B cell (primary cell): ENCODE data around the gene LHFPL6. TPM values are rescaled to one million over a fixed set of nuclear protein-coding genes. Genes with fewer than 3 reads are reported as not detected.

ENCODE experiments used
- ATAC-seq: fragments of 200-7000 bp; cut with Tn5 transposase; one replicate; pipeline ENCODE4 v1.10.0; 2021; ENCODE audit warnings: low read depth, mild to moderate bottlenecking, moderate number of reproducible peaks, moderate library complexity
- CTCF ChIA-PET: fragments of 350-600 bp; sonication (Branson Sonifier 250); formaldehyde crosslinking; loops from one replicate; lab custom pipeline; 2021; ENCODE audit warnings: antibody characterized with exemption, inconsistent platforms; lab: Charles Lee
- POLR2A ChIA-PET: fragments of 350-600 bp; sonication (Branson Sonifier 250); formaldehyde crosslinking; loops from one replicate; lab custom pipeline; 2021; ENCODE audit warnings: antibody characterized with exemption; lab: Charles Lee
- DNase-seq: peaks from one replicate; pipeline ENCODE4 v3.0.0; 2013
- H2AFZ ChIP-seq: 2 replicates; pipeline ENCODE4 v1.6.1; 2012; ENCODE audit warnings: mild to moderate bottlenecking, low read depth, low read length; ENCODE audit not compliant: insufficient read depth, poor library complexity, severe bottlenecking
- H3K27ac ChIP-seq, 2 donors: 1 replicate in 1 of 2; 2 replicates in 1 of 2; pipeline ENCODE4 v1.5.1; 2012 to 2013; ENCODE audit warnings: low read length in 2 of 2, mild to moderate bottlenecking in 2 of 2, moderate library complexity in 1 of 2
- H3K27me3 ChIP-seq, 4 experiments: fragments of 200-600 bp in 1 of 4; sonication (generic) in 1 of 4; replicated peaks in 1 of 4; 1 replicate in 2 of 4; 2 replicates in 2 of 4; pipeline versions ENCODE4 v1.6.1 to v1.7.0; 2013 to 2016; ENCODE audit warnings: low read length in 3 of 4, mild to moderate bottlenecking in 2 of 4, mixed read lengths in 1 of 4, moderate library complexity in 1 of 4; ENCODE audit not compliant: insufficient read depth in 4 of 4, control insufficient read depth in 3 of 4; ENCODE audit errors: control extremely low read depth in 1 of 4
- H3K36me3 ChIP-seq, 2 experiments: replicated peaks in 1 of 2; 1 replicate in 1 of 2; 2 replicates in 1 of 2; pipeline versions ENCODE4 v1.6.1 to v1.7.1; 2013; ENCODE audit warnings: low read length in 1 of 2; ENCODE audit not compliant: insufficient read depth in 2 of 2, control insufficient read depth in 1 of 2; ENCODE audit errors: control extremely low read depth in 1 of 2, extremely low read depth in 1 of 2
- H3K4me1 ChIP-seq, 2 donors: fragments of 200-600 bp in 1 of 2; sonication (generic) in 1 of 2; 1 replicate in 1 of 2; 2 replicates in 1 of 2; pipeline versions ENCODE4 v1.5.1 to v1.6.1; 2013 to 2017; ENCODE audit warnings: low read length in 2 of 2; ENCODE audit not compliant: control insufficient read depth in 2 of 2, insufficient read depth in 2 of 2
- H3K4me2 ChIP-seq: replicated peaks from 2 replicates; pipeline ENCODE3; 2012; ENCODE audit warnings: mild to moderate bottlenecking, low read depth, low read length; ENCODE audit not compliant: poor library complexity, severe bottlenecking
- H3K4me3 ChIP-seq, 5 experiments: fragments of 200-600 bp in 1 of 5; sonication (generic) in 1 of 5; 1 replicate in 3 of 5; 2 replicates in 2 of 5; pipeline versions ENCODE4 v1.5.1 to v1.7.0; 2011 to 2016; ENCODE audit warnings: low read length in 4 of 5, mild to moderate bottlenecking in 4 of 5, low read depth in 2 of 5, control low read depth in 1 of 5, moderate library complexity in 1 of 5; ENCODE audit not compliant: insufficient read depth in 1 of 5; ENCODE audit errors: control extremely low read depth in 1 of 5, extremely low read depth in 1 of 5
- H3K79me2 ChIP-seq: fragments of 200-600 bp; sonication (generic); one replicate; pipeline ENCODE4 v1.6.0; 2016; ENCODE audit warnings: low read length; ENCODE audit not compliant: control insufficient read depth, insufficient read depth
- H3K9ac ChIP-seq: fragments of 200-600 bp; sonication (generic); 2 replicates; pipeline ENCODE4 v1.6.1; 2017; ENCODE audit warnings: mild to moderate bottlenecking, low read length, moderate library complexity
- H3K9me3 ChIP-seq, 3 donors: one replicate each; pipeline versions ENCODE4 v1.6.1 to v1.7.1; 2013; ENCODE audit warnings: low read length in 2 of 3; ENCODE audit not compliant: control insufficient read depth in 2 of 3, insufficient read depth in 1 of 3; ENCODE audit errors: control extremely low read depth in 1 of 3
- H4K20me1 ChIP-seq: 2 replicates; pipeline ENCODE4 v1.6.0; 2012; ENCODE audit warnings: mild to moderate bottlenecking, low read length; ENCODE audit not compliant: insufficient read depth, control insufficient read depth, poor library complexity, severe bottlenecking
- H3K27ac Mint-ChIP-seq: one replicate; pipeline ENCODE4 v1.8.0; 2021; ENCODE audit warnings: mixed read lengths
- H3K27me3 Mint-ChIP-seq: one replicate; pipeline ENCODE4 v1.8.0; 2021; ENCODE audit warnings: mixed read lengths
- H3K4me1 Mint-ChIP-seq: one replicate; pipeline ENCODE4 v1.8.0; 2021; ENCODE audit warnings: mixed read lengths
- H3K4me3 Mint-ChIP-seq: one replicate; pipeline ENCODE4 v1.8.0; 2021; ENCODE audit warnings: mixed read lengths
- H3K9me3 Mint-ChIP-seq: one replicate; pipeline ENCODE4 v1.8.0; 2022; ENCODE audit warnings: mixed read lengths; ENCODE audit not compliant: insufficient read depth
- EZH2 ChIP-seq: IDR thresholded peaks from 2 replicates; pipeline ENCODE4 v1.6.1; 2012; ENCODE audit warnings: borderline replicate concordance, low read depth, mild to moderate bottlenecking, moderate library complexity, low read length; ENCODE audit not compliant: insufficient read depth, poor library complexity, severe bottlenecking
- WGBS: methylation state at CpG from one replicate; pipeline ENCODE4 v1.1.5; 2013; ENCODE audit warnings: missing lambda C conversion rate; ENCODE audit not compliant: insufficient coverage; 5-methylcytosine and 5-hydroxymethylcytosine counted together
- intact Hi-C: fragments of 100-400 bp; cut with micrococcal nuclease; formaldehyde crosslinking; loops from one replicate; pipeline ENCODE4 v1.10.0; 2022
- polyA plus RNA-seq: library from polyadenylated mRNA; depleted of rRNA; stranded (reverse); fragments of >200 nt; gene quantifications from 2 replicates; pipeline ENCODE4 v1.2.3, GENCODE V29; 2012
- total RNA-seq, 2 donors: library from RNA; stranded (reverse); fragments of 120-200 nt in 1 of 2; gene quantifications; 1 replicate in 1 of 2; 2 replicates in 1 of 2; pipeline versions ENCODE4 v1.2.3 to v1.2.4, GENCODE V29; 2013 to 2022
- TF ChIP-seq, protein P1 (sequence below): fragments of 200-600 bp; IDR thresholded peaks from one replicate; pipeline ENCODE4 v1.8.0; 2022; ENCODE audit warnings: antibody characterized with exemption, mild to moderate bottlenecking

Gene LHFPL6
- total and polyA plus RNA-seq, 2 donors (not counting 1 experiment from before 2014, with no cell fraction given), result 0.01 TPM; not detected in 1

DNA sequence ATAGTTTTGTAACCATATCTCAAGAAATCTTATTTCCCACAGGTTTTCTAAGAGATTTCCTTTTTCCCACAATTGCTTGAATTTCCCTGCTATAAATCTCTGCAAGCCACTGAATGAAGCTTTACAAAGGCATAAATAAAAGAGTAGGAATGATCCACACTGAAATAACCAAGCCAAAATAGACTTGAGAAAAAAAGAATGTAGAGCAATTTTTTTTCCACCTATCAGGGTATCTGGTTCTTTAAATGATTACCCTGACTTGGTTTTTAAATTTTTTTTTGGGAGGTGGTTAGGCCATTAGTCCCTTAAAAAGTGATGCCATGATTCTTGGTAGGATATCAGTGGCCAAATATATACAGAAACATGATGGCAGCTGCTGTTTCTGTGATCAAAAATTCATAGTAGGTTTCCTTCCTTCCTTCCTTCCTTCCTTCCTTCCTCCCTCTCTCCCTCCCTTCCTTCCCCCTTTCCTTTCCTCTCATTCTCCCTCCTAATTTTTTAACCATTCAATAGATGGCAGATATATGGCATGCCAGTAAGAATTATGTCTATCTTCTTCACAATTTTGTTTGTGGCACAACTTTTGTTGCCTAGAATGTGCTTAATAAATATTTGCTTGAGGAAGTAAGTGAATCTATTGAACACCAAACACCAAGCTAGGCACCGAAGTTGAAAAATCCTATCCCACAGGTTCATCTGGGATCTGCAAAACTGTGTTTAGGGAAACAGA, 233.7 kb downstream of the LHFPL6 start:
- Mint-ChIP-seq H3K27ac (no peak overlapping the region), H3K9me3 (no peaks in the 10 kb centered on the region), H3K27me3 (no peaks in the 10 kb centered on the region), H3K4me3 (no peak overlapping the region), H3K4me1 (no peaks in the 10 kb centered on the region)
- Histone ChIP-seq H3K4me1 (no peaks in the 10 kb centered on the region), H3K27ac (no peak overlapping the region), H3K4me2 (no peak overlapping the region), H3K36me3 (no peaks in the 10 kb centered on the region), H3K79me2 (no peaks in the 10 kb centered on the region), H4K20me1 (no peaks in the 10 kb centered on the region), H3K4me3 (no peak overlapping the region), H3K9ac (no peak overlapping the region), H3K27me3 (peaks cover 0 to 3% (median 0%) of the 10 kb centered on the region in 4 experiments), H2AFZ (no peak overlapping the region), H3K9me3 (peaks cover 0 to 5% (median 2%) of the 10 kb centered on the region in 3 donors)
- CTCF ChIA-PET, result interaction anchor here (0.6 kb wide), 1 partner anchor 17 kb away, joined by 3 read pairs; no protein-coding TSS in a partner anchor
- POLR2A ChIA-PET, result no interaction called here
- intact Hi-C loops, result no loop called here
- TF ChIP-seq, protein P1, sequence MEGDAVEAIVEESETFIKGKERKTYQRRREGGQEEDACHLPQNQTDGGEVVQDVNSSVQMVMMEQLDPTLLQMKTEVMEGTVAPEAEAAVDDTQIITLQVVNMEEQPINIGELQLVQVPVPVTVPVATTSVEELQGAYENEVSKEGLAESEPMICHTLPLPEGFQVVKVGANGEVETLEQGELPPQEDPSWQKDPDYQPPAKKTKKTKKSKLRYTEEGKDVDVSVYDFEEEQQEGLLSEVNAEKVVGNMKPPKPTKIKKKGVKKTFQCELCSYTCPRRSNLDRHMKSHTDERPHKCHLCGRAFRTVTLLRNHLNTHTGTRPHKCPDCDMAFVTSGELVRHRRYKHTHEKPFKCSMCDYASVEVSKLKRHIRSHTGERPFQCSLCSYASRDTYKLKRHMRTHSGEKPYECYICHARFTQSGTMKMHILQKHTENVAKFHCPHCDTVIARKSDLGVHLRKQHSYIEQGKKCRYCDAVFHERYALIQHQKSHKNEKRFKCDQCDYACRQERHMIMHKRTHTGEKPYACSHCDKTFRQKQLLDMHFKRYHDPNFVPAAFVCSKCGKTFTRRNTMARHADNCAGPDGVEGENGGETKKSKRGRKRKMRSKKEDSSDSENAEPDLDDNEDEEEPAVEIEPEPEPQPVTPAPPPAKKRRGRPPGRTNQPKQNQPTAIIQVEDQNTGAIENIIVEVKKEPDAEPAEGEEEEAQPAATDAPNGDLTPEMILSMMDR, result no peak
- no peak for TF ChIP-seq EZH2
- WGBS, result no CpG with 5 or more reads among the region's 1 CpG
- ATAC-seq, result no peak
- no peak for DNase-seq

DNA sequence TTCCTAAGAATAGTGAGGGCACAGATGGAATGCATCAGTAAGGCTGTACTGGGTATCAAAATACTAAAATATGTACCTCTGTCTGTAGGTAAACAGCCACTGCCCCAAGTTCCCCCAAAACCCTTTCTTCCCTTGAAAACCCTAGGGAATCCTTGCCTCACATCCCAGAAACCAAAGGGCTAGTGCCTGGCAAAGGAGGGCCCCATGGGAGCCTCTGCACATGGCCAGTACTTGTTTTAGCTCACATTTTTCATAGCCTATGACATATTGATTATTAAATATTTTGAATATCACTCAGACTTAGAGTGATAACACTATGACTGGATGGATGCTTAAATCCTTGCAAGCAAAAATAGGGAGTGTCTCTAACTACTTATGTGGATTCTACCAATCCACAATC, 237.1 kb downstream of the LHFPL6 start:
- H3K4me3 Mint-ChIP-seq, result no peak overlapping the region

More for the DNA sequence above, 237.1 kb downstream of the LHFPL6 start:
- no peak for ATAC-seq
- H3K27ac ChIP-seq, result no peak overlapping the region
- no peaks in the 10 kb centered on the region for H3K4me1 Mint-ChIP-seq
- intact Hi-C loops, result no loop called here
- H3K36me3 ChIP-seq, result no peaks in the 10 kb centered on the region
- H3K27me3 ChIP-seq, result peaks cover 0 to 3% (median 0%) of the 10 kb centered on the region in 4 experiments
- H3K9me3 ChIP-seq, result peaks cover 0 to 2% (median 0%) of the 10 kb centered on the region in 3 donors
- no peak for DNase-seq
- ChIA-PET POLR2A (no interaction called here), CTCF (no interaction called here)
- H3K79me2 ChIP-seq, result no peaks in the 10 kb centered on the region
- no peaks in the 10 kb centered on the region for H3K4me1 ChIP-seq
- no peaks in the 10 kb centered on the region for H4K20me1 ChIP-seq
- H3K27me3 Mint-ChIP-seq, result no peaks in the 10 kb centered on the region
- H3K4me3 ChIP-seq, result no peak overlapping the region
- H2AFZ ChIP-seq, result no peak overlapping the region
- no peaks in the 10 kb centered on the region for H3K9me3 Mint-ChIP-seq
- H3K27ac Mint-ChIP-seq, result no peak overlapping the region
- H3K4me2 ChIP-seq, result no peak overlapping the region
- no peak for TF ChIP-seq EZH2
- TF ChIP-seq, protein P1, result no peak
- no peak overlapping the region for H3K9ac ChIP-seq
